Ovary (tissue), 9 donors: ENCODE measurements around the gene ALDH3B2. TPM values are rescaled to one million over a fixed set of nuclear protein-coding genes. Genes with fewer than 3 reads are reported as not detected.

Experiments used
- DNase-seq, 5 donors: peaks; one replicate each; pipeline ENCODE4 v3.0.0-alpha.2; 2019 to 2020
- H3K27ac ChIP-seq, 2 donors: fragments of 200-600 bp; one replicate each; pipeline versions ENCODE4 v1.5.1 to v1.8.0; 2019 to 2022
- H3K27me3 ChIP-seq: fragments of 200-600 bp; one replicate; pipeline ENCODE4 v1.8.0; 2022
- H3K36me3 ChIP-seq: fragments of 200-600 bp; sonication (generic); one replicate; pipeline ENCODE4 v1.5.1; 2019
- H3K4me1 ChIP-seq: one replicate; pipeline ENCODE4 v1.8.1; 2013; ENCODE audit warnings: mild to moderate bottlenecking, moderate library complexity; ENCODE audit not compliant: insufficient read depth
- H3K4me3 ChIP-seq: fragments of 200-600 bp; sonication (generic); one replicate; pipeline ENCODE4 v1.5.1; 2017
- H3K9me3 ChIP-seq, 2 donors: fragments of 200-600 bp in 1 of 2; sonication (generic) in 1 of 2; one replicate each; pipeline versions ENCODE4 v1.5.1 to v1.8.1; 2013 to 2019; ENCODE audit warnings: mild to moderate bottlenecking in 1 of 2, moderate library complexity in 1 of 2
- EP300 ChIP-seq: sonication (generic); formaldehyde crosslinking; IDR thresholded peaks from one replicate; pipeline ENCODE4 v1.6.1; 2017; ENCODE audit warnings: antibody characterized with exemption
- POLR2A ChIP-seq: fragments of 450-650 bp; IDR thresholded peaks from one replicate; pipeline ENCODE4 v1.6.1; 2017; ENCODE audit warnings: antibody characterized with exemption, mild to moderate bottlenecking, moderate library complexity
- WGBS, 3 donors: extraction: QIAGEN DNeasy Blood & Tissue Kit in 1 of 3; methylation state at CpG; one replicate each; pipeline versions ENCODE4 v1.1.5 to v1.1.7; 2013 to 2017; 5-methylcytosine and 5-hydroxymethylcytosine counted together
- intact Hi-C, 4 donors: fragments of 100-400 bp; cut with DNase I; formaldehyde crosslinking; loops; one replicate each; pipeline versions ENCODE4 v1.11.0 to v1.15.1; 2022 to 2023
- polyA plus RNA-seq, 2 donors: library from polyadenylated mRNA; stranded (reverse); fragments of 200-250 nt in 1 of 2; fragments of 350-450 nt in 1 of 2; fragmentation: Illumina TruSeq in 1 of 2; extraction: RNeasy Lipid Tissue Mini Kit (QIAGEN cat#74804) in 1 of 2; gene quantifications; one replicate each; pipeline ENCODE4 v1.2.3, GENCODE V29; 2013 to 2014
- total RNA-seq, 7 donors: library from RNA; depleted of rRNA in 2 of 7; stranded (reverse); fragments of >200 nt in 2 of 7; fragmentation: NEBNext Ultra II Directional in 3 of 7; extraction: Animal tissue kit (Norgen Biotek cat#: 25700) in 3 of 7; gene quantifications; one replicate each; pipeline versions ENCODE4 v1.1.0 to v1.2.4, GENCODE V29; 2016 to 2023
- TF ChIP-seq, protein P1 (sequence below), 3 donors: fragments of 450-650 bp in 2 of 3; fragments of 200-600 bp in 1 of 3; IDR thresholded peaks; one replicate each; pipeline versions ENCODE4 v1.5.1 to v1.8.0; 2016 to 2022; ENCODE audit warnings: antibody characterized with exemption in 3 of 3, mild to moderate bottlenecking in 1 of 3
- donor health status: DM: no; HTN: no; CAD: no; lungs with moderate emphysema.
- donor health status: DM: no; HTN: no; CAD: no.
- donor health status: Bipolar disorder and iron deficiency.
- donor health status: DM: yes; HTN: yes; CAD: no.
- donor health status: DM: no; HTN: no; CAD: no.
- donor health status: DM: yes; HTN: yes; CAD: no.

Gene ALDH3B2
- total and polyA plus RNA-seq, 9 donors: 0.15 to 0.57 (median 0.27) TPM; not detected in 5

DNA sequence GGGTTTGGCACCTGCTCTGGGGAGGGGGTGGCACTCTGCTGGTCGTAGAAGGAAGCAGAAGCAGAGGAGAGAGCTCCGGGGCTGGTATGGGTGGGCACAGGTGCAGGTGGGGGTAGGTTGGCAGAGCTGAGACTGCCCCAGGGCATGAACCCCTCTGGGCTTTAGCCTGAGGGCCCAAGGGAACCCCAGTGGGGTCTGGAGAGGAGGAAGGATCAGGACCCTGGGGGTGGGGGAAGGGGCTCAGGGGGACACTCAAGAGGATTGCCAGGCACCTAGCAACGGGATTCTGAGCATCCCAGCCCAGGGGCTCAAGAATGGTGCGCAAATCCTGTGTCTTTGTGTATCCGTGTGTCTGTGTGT, 6.3 kb downstream of the ALDH3B2 start:
- TF ChIP-seq, protein P1, sequence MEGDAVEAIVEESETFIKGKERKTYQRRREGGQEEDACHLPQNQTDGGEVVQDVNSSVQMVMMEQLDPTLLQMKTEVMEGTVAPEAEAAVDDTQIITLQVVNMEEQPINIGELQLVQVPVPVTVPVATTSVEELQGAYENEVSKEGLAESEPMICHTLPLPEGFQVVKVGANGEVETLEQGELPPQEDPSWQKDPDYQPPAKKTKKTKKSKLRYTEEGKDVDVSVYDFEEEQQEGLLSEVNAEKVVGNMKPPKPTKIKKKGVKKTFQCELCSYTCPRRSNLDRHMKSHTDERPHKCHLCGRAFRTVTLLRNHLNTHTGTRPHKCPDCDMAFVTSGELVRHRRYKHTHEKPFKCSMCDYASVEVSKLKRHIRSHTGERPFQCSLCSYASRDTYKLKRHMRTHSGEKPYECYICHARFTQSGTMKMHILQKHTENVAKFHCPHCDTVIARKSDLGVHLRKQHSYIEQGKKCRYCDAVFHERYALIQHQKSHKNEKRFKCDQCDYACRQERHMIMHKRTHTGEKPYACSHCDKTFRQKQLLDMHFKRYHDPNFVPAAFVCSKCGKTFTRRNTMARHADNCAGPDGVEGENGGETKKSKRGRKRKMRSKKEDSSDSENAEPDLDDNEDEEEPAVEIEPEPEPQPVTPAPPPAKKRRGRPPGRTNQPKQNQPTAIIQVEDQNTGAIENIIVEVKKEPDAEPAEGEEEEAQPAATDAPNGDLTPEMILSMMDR (IDR thresholded peaks at IDR 0.05): no peak
- TF ChIP-seq EP300 (no peak), POLR2A (no peak)
- no peaks in the 10 kb centered on the region for H3K9me3 ChIP-seq
- no peaks in the 10 kb centered on the region for H3K4me1 ChIP-seq
- no peak for DNase-seq
- no peak overlapping the region for H3K27ac ChIP-seq
- no peaks in the 10 kb centered on the region for H3K36me3 ChIP-seq
- no peaks in the 10 kb centered on the region for H3K27me3 ChIP-seq
- intact Hi-C loops: no loop called here
- 48 to 53% (median 50%) methylated on average over 5 of the region's 5 CpGs for WGBS, 3 donors
- no peak overlapping the region for H3K4me3 ChIP-seq

- no peak for DNase-seq
- H3K9me3 ChIP-seq: no peaks in the 10 kb centered on the region
- H3K27me3 ChIP-seq: no peaks in the 10 kb centered on the region
- no peaks in the 10 kb centered on the region for H3K4me1 ChIP-seq
- H3K27ac ChIP-seq: no peak overlapping the region
- H3K36me3 ChIP-seq: no peaks in the 10 kb centered on the region
- intact Hi-C loops: no loop called here
- 69 to 73% (median 69%) methylated on average over 25 to 26 of the region's 26 CpGs for WGBS, 3 donors
- no peak overlapping the region for H3K4me3 ChIP-seq
- TF ChIP-seq EP300 (no peak), POLR2A (no peak)
- TF ChIP-seq, protein P1 (IDR thresholded peaks at IDR 0.05): no peak
Observed at GRCh38 chr11:67667490-67668191, 6.8 kb downstream of the ALDH3B2 start.

DNA sequence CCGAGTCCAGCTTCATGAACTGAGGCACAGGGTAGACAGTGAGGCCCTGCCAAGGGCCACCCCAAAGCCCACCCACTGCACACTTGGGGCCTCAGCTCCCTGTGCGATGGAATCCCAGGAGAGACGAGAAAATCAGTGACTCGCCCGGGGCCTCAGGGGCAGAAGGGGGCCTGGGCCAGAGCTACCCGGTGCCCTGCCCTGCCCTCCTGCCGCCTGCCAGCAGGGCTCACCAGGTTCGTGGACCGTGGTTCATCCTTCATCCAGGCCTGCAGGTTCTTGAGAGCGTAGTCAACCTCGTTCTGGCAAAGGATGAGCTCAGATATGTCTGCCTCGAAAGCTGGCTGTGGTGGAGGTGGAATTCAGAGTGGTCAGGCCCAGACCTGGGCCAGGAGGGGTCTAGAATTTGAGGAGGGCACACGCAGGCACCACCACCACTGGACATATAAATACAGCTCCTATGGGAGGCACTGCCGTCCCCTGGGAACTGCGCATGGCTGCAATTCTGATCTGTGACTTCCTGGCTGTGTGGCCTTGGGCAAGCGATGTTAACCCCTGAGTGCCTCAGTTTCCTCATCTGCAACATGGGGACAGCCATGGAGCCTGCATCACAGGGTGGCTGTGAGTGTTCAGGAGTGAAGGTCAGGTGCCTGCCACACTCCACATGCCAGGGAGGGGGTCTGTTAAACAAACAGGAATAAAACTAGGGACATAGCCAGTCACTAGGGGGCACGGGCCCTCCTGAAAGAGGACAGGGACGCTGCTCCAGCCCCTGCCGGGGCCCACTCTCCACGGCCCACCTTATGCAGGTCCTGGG, 7.5 kb downstream of the ALDH3B2 start:
- Histone ChIP-seq H3K36me3 (no peaks in the 10 kb centered on the region), H3K4me3 (no peak overlapping the region), H3K4me1 (no peaks in the 10 kb centered on the region), H3K9me3 (no peaks in the 10 kb centered on the region), H3K27ac (no peak overlapping the region), H3K27me3 (no peaks in the 10 kb centered on the region)
- WGBS, 3 donors: 63 to 69% (median 69%) methylated on average over 16 to 20 of the region's 20 CpGs
- no peak for DNase-seq
- TF ChIP-seq POLR2A (no peak), EP300 (no peak)
- TF ChIP-seq, protein P1 (IDR thresholded peaks at IDR 0.05): no peak
- intact Hi-C loops: no loop called here

- Histone ChIP-seq H3K27ac (no peak overlapping the region), H3K36me3 (no peaks in the 10 kb centered on the region), H3K4me3 (no peak overlapping the region), H3K9me3 (no peaks in the 10 kb centered on the region), H3K4me1 (no peaks in the 10 kb centered on the region), H3K27me3 (no peaks in the 10 kb centered on the region)
- TF ChIP-seq EP300 (no peak), POLR2A (no peak)
- TF ChIP-seq, protein P1 (IDR thresholded peaks at IDR 0.05): no peak
- intact Hi-C loops: no loop called here
- DNase-seq: no peak
- 86 to 90% (median 89%) methylated on average over 9 to 11 of the region's 11 CpGs for WGBS, 3 donors
Observed at GRCh38 chr11:67666303-67666645, 8.1 kb downstream of the ALDH3B2 start.
